ENCODE measurements around the gene CLPTM1L.

Gene CLPTM1L

GRCh38 chr5:1310118-1310517 lies 34.8 kb downstream of the CLPTM1L start:
- no peak for TF ChIP-seq CTCF (conservative IDR thresholded peaks at IDR 0.05; ENCODE audit: low read depth, low read length)
- DNase-seq (ENCODE audit: low read depth) = no peak

DNA sequence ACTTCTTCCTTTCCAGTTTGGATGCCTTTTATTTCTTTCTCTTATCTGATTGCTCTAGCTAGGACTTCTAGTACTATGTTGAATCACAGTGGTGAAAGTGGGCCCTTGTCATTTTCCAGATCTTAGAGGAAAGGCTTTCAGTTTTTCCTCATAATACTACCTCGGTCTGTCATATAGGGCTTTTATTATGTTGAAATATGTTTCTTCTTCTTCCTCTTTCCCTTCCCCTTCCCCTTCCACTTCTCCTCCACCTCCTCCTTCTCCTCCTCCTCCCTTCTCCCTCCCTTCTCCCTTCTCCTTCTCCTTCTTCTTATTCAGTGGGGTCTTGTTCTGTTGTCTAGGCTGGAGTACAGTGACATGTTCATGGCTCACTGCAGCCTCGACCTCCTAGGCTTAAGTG lies 40.9 kb downstream of the CLPTM1L start:
- TF ChIP-seq CTCF (conservative IDR thresholded peaks at IDR 0.05; ENCODE audit: low read depth, low read length) = no peak
- no peak for DNase-seq (ENCODE audit: low read depth)
- H3K4me3 ChIP-seq (ENCODE audit: low read depth, low read length) = no peak overlapping the region

More at GRCh38 chr5:1310118-1310517, 34.8 kb downstream of the CLPTM1L start:
- H3K4me3 ChIP-seq (ENCODE audit: low read depth, low read length) = no peak overlapping the region

DNA sequence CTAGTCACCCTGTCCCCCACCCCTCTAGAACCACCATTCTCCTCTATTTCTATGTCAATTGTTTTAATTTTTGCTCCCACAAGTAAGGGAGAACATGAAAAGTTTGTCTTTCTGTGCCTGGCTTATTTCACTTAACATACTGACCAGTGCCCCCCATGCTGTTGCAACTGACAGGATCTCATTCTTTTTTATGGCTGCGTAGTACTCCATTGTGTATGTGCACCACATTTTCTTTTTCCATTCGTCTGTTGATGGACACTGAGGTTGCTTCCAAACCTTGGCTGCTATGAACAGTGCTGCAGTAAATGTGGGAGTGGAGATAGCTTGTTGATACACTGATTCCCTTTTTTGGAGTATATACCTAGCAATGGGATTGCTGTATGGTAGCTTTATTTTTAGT lies 42.6 kb downstream of the CLPTM1L start:
- no peak for TF ChIP-seq CTCF (conservative IDR thresholded peaks at IDR 0.05; ENCODE audit: low read depth, low read length)
- no peak for DNase-seq (ENCODE audit: low read depth)
- no peak overlapping the region for H3K4me3 ChIP-seq (ENCODE audit: low read depth, low read length)

- DNase-seq (ENCODE audit: low read depth) = no peak
- TF ChIP-seq CTCF (conservative IDR thresholded peaks at IDR 0.05; ENCODE audit: low read depth, low read length) = no peak
- no peak overlapping the region for H3K4me3 ChIP-seq (ENCODE audit: low read depth, low read length)
Observed at GRCh38 chr5:1300581-1301083, 44.3 kb downstream of the CLPTM1L start.

DNA sequence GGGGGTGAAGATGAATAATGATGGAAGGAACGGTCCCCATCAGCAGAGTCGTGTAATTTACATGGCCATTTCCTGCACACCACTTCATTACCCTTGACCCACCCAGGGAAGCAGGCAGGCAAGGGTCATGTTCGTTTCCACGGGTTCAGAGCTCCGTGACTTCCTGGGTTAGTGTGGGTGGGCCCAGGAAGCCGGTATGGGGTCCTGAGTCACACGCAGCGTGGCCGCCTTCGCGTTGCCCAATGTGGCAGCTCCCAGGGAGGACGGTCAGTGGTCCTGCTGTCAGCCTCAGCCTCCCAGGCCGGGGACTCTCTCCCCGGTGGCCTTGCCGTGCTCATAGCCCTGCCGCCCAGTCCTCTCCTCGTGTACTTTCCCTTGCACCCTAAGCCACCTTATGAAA lies 44.9 kb downstream of the CLPTM1L start:
- DNase-seq (ENCODE audit: low read depth) = no peak
- H3K4me3 ChIP-seq (ENCODE audit: low read depth, low read length) = no peak overlapping the region
- no peak for TF ChIP-seq CTCF (conservative IDR thresholded peaks at IDR 0.05; ENCODE audit: low read depth, low read length)

DNA sequence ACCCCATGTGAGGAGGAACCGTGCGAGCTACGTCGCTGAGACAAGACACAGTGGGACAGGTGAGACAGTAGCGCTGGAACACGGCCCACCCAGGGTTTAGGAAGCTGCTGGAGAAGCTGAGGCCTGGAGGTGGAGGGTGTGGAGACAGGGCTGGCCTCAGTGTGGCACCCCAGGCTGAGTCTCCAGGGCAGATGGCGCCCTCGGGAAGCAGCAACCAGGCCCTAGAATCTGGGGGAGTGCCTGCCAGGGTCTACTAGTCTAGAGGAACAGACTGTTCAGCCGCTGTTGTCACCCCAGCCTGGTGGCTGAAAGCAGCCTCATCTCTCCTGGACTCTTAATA lies 45.4 kb downstream of the CLPTM1L start:
- DNase-seq (ENCODE audit: low read depth) = no peak
- H3K4me3 ChIP-seq (ENCODE audit: low read depth, low read length) = no peak overlapping the region
- no peak for TF ChIP-seq CTCF (conservative IDR thresholded peaks at IDR 0.05; ENCODE audit: low read depth, low read length)

DNA sequence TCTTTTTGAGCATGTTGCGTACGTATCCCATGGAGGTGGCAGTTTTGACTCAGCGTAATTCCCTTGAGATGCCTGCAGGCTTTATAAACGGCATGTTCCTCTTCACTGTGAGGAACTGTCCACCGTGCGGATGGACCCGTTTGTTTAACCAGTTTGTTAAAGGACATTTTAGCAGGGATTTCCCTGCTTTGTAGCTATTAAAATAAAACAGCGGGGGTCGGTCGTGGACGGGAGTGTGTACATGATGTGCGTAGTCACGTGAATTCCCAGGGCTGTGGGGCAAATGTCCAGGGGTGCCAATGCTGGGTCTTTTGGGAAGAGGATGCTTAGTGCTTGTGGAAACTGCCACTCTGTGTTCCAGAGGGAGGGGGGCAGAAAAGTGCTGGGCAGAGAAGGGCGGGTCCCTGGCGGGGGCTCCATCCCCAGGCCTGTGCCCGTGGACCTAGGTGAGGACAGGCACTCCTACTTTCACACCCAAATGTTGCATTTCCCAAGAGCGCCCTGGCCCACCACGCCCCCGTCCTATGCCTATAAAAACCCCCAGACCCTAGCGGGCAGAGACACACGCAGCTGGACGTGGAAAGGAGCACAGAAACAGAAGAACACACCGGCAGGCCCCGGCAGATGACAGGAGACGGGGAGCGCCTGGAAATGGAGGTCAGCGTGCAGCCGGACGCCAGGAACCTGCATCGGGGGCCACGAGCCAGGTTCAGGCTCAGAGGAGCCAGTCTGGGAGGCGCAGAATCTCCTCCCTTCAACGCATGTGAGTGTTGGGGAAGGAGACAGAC lies 46.0 kb downstream of the CLPTM1L start:
- DNase-seq (ENCODE audit: low read depth) = no peak
- no peak for TF ChIP-seq CTCF (conservative IDR thresholded peaks at IDR 0.05; ENCODE audit: low read depth, low read length)
- H3K4me3 ChIP-seq (ENCODE audit: low read depth, low read length) = no peak overlapping the region
